ENCODE data around the gene MYL6B. TPM values are rescaled to one million over a fixed set of nuclear protein-coding genes. Genes with fewer than 3 reads are reported as not detected.

MYL6B gene
- total and polyA plus RNA-seq, 2 donors (not counting 3 experiments of a cell fraction or from before 2014, with no cell fraction given), result 135 to 185 TPM

GRCh38 chr12:56178347-56178746 lies 26.0 kb downstream of the MYL6B start:
- Histone ChIP-seq H3K27me3 (ENCODE audit: control insufficient read depth in 2 of 2, insufficient read depth in 2 of 2, low read length in 2 of 2) (no peaks in the 10 kb centered on the region), H3K36me3 (ENCODE audit: control insufficient read depth in 2 of 2, extremely low read depth in 1 of 2, insufficient read depth in 2 of 2, low read length in 2 of 2) (peaks cover 29 to 49% of the 10 kb centered on the region in 2 experiments), H3K4me2 (ENCODE audit: insufficient read depth, low read length) (no peak overlapping the region), H3K9me3 (replicated peaks; ENCODE audit: control insufficient read depth, insufficient read depth, low read length) (no peaks in the 10 kb centered on the region), H3K9me1 (replicated peaks; ENCODE audit: control insufficient read depth, extremely low read depth, insufficient read depth, low read length) (no peaks in the 10 kb centered on the region), H3K79me2 (ENCODE audit: control insufficient read depth, insufficient read depth, low read length) (no peaks in the 10 kb centered on the region), H3K27ac (ENCODE audit: insufficient read depth, low read depth, low read length) (no peak overlapping the region), H4K20me1 (replicated peaks; ENCODE audit: control insufficient read depth, extremely low read depth, insufficient read depth, low read length) (no peaks in the 10 kb centered on the region), H3K9ac (replicated peaks; ENCODE audit: extremely low read depth, insufficient read depth, low read length) (no peak overlapping the region), H3K4me1 (ENCODE audit: control insufficient read depth, extremely low read depth, insufficient read depth, low read length) (no peaks in the 10 kb centered on the region), H3K4me3 (replicated peaks in 1 of 3; ENCODE audit: insufficient read depth in 1 of 3, low read depth in 1 of 3, low read length in 3 of 3) (no peak overlapping the region), H2AFZ (ENCODE audit: low read depth, low read length) (no peak overlapping the region)
- intact Hi-C loops (cut with micrococcal nuclease) (no loop called here), dilution Hi-C loops (cut with MboI; ENCODE audit: extremely low pct_ligation_motif_present, low sequenced_read_pairs) (no loop called here)
- no peak for FAIRE-seq
- ChIA-PET CTCF (interaction anchor here (3.2 kb wide), 1 partner anchor 11 kb away, joined by 15 read pairs; the partner anchor contains the start of gene SMARCC2), POLR2A (no interaction called here)
- no peak for DNase-seq (ENCODE audit: low read depth, low spot score)
- no TSS peak for BruUV-seq (replicated peaks)
- TF ChIP-seq GATA2 (IDR thresholded peaks at IDR 0.05; ENCODE audit: insufficient read depth, insufficient read length, low read depth, low read length) (no peak), FOS (IDR thresholded peaks at IDR 0.05; ENCODE audit: borderline replicate concordance, insufficient read depth, low read length) (no peak), CTCF (IDR thresholded peaks at IDR 0.05; ENCODE audit: extremely low read depth in 1 of 2, insufficient read depth in 1 of 2, low read depth in 1 of 2, low read length in 2 of 2) (no peak), MAX (IDR thresholded peaks at IDR 0.05; ENCODE audit: insufficient read depth, insufficient read length) (no peak), POLR2AphosphoS5 (IDR thresholded peaks at IDR 0.05; ENCODE audit: insufficient read depth, low read depth, low read length) (no peak), POLR2A (IDR thresholded peaks at IDR 0.05; ENCODE audit: low read depth, low read length) (no peak), MYC (IDR thresholded peaks at IDR 0.05; ENCODE audit: low read depth, low read length) (no peak), JUN (IDR thresholded peaks at IDR 0.05; ENCODE audit: borderline replicate concordance, insufficient read depth, insufficient read length, low read depth) (no peak), EZH2 (IDR thresholded peaks at IDR 0.05; ENCODE audit: borderline replicate concordance, low read depth, low read length, severe bottlenecking) (no peak)
